SIG-M5 treated with dmso at 0.1 percent for 504 hours (cell line): Measurements from ENCODE around the gene RABGEF1.
"Not testable (repeated sequence)": the region's sequence is repeated elsewhere in the genome, so short reads cannot be mapped to it uniquely, and the experiment has no call there.

ENCODE experiments used
- DNase-seq: peaks from one replicate; lab custom pipeline; 2025; ENCODE audit not compliant: unreplicated experiment; lab: John Stamatoyannopoulos, UW

Gene RABGEF1

GRCh38 chr7:66847523-66847855 lies 107.0 kb downstream of the RABGEF1 start:
- DNase-seq = not testable (repeated sequence)

DNA sequence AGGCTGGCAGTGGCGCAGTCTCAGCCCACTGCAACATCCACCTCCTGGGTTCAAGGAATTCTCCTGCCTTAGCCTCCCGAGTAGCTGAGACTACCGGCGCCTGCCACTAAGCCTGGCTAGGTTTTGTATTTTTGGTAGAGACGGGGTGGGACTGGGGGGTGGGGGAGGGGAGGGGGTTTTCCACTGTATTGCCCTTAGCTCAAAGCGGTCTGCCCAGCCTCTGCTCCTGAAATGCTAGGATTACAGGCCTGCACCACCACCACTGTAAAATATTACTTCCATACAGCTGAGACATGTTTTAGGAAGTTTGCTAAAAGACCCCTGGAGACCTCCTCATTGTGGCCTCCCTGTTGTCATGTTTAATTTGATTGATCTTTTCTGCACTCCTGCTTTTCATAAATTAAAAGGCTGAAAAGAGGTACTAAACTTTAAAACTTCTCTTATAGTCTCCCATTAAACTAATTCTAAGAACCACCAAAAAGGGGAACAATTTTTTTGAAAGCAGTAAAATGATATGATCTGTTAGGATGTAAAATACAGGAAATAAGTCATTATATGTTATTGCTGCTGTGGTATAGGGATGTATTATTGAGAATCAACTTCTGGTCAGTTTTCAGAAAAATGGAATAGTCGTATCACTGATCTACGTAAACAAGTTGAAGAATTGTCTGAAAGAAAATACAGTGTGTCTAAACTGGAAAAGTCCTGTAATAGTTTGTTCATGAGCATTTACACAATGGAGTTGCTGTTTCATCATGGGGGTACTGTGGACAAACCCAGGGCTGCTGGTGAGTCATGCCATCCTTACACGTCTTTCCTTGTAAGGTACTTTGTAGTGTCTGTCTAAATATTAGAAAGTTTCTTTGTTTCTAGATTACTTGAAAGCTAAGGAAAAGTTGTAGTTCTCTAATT lies 107.6 kb downstream of the RABGEF1 start:
- DNase-seq = peak; percentile 82

- no peak for DNase-seq
Observed at GRCh38 chr7:66859339-66859738, 118.8 kb downstream of the RABGEF1 start.

DNA sequence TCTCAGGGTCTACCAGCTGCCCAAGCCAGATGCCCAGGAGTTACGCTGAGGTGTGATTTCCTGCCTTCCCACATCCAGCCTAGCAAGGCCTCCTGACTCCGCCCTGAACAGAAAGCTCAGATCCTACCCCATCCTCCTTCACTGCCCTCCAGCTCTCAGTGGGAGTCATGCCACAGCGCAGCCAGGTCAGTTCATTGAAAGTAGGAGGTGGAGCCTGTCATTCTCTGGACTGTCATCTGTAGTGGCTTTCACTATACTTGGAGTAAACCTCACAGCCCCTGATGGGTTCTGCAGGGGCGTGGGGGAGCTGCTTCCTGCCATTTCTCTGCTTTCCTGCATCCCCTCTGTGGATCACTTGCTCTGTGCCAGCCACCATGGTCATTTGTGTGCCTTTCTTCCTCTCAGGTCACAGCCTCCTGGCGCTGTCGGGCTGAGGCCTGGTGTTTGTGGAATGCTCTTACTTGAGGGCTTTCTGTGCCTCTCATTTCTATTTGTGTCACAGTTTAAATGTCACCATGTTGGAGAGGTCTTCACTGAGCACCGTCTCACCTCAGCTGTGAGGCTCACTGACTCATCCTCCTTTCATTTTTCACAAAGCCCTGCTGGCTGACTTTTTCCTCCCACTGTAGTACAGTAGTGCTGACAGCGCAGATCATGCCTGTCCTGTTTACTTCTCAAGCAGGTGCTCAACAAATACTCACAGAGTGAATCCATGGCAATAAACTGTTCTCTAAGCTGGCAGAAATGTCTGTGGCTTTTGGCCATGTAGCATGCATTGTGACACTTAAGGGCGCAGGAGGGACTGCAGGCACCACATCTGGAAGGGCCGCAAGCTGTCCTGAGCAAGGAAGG lies 119.5 kb downstream of the RABGEF1 start:
- DNase-seq = no peak

- DNase-seq = no peak
Observed at GRCh38 chr7:66860767-66861166, 120.2 kb downstream of the RABGEF1 start.
